HepG2 (cell line): ENCODE results near the gene RMI2. TPM values are rescaled to one million over a fixed set of nuclear protein-coding genes. Genes with fewer than 3 reads are reported as not detected.
A peak's percentile ranks its signal among the peaks of the same experiment; 100 is the strongest.

Experiments used
- ATAC-seq: fragments of 200-7000 bp; cut with Tn5 transposase; 3 replicates; pipeline ENCODE4 v1.9.1; 2020; ENCODE audit warnings: mild to moderate bottlenecking, moderate library complexity
- BruUV-seq: library from RNA; stranded (reverse); fragments of 400-500 nt; replicated peaks from 2 replicates; lab custom pipeline; 2021; lab: Mats Ljungman, UMichigan
- CTCF ChIA-PET: fragments of 300-600 bp; formaldehyde crosslinking; extraction: SDS; loops from one replicate; lab custom pipeline; 2021; ENCODE audit warnings: low total read pairs, inconsistent platforms, low intra/inter-chr PET ratio; lab: Yijun Ruan, JAX
- POLR2A ChIA-PET: fragments of 350-600 bp; sonication (Branson Sonifier 250); formaldehyde crosslinking; loops from one replicate; lab custom pipeline; 2020; ENCODE audit warnings: antibody characterized with exemption, inconsistent platforms; lab: Yijun Ruan, JAX
- DNase-seq: peaks from one replicate; pipeline ENCODE4 v3.0.0-alpha.2; 2015; ENCODE audit warnings: low spot score
- FAIRE-seq: peaks from 3 replicates; lab custom pipeline; 2011; peaks lifted over from hg19 to GRCh38; lab: Jason Lieb, UNC
- H2AFZ ChIP-seq: one replicate; pipeline ENCODE4 v1.6.1; 2011; ENCODE audit warnings: low read length, inconsistent platforms
- H3K27ac ChIP-seq: fragments of 300-600 bp; 3 replicates; pipeline ENCODE4 v1.8.0; 2011; ENCODE audit warnings: mixed run types, mild to moderate bottlenecking, mixed read lengths, low read length, inconsistent platforms; ENCODE audit not compliant: insufficient read depth; ENCODE audit errors: extremely low read length
- H3K27me3 ChIP-seq, 2 experiments: fragments of 200-600 bp in 1 of 2; 2 replicates in 1 of 2; 3 replicates in 1 of 2; pipeline versions ENCODE4 v1.6.0 to v1.8.0; 2011; ENCODE audit warnings: low read length in 2 of 2, mild to moderate bottlenecking in 2 of 2, moderate library complexity in 2 of 2, inconsistent platforms in 1 of 2; ENCODE audit not compliant: insufficient read depth in 2 of 2, control insufficient read depth in 1 of 2
- H3K36me3 ChIP-seq, 2 experiments: fragments of 200-600 bp in 1 of 2; replicated peaks in 1 of 2; 2 replicates in 1 of 2; 3 replicates in 1 of 2; pipeline versions ENCODE4 v1.5.1 to v1.8.0; 2011; ENCODE audit warnings: low read length in 2 of 2, inconsistent platforms in 1 of 2; ENCODE audit not compliant: insufficient read depth in 2 of 2, control insufficient read depth in 1 of 2
- H3K4me1 ChIP-seq: 2 replicates; pipeline ENCODE4 v1.5.1; 2012; ENCODE audit warnings: low read length, inconsistent platforms; ENCODE audit not compliant: insufficient read depth
- H3K4me2 ChIP-seq: 2 replicates; pipeline ENCODE4 v1.6.0; 2011; ENCODE audit warnings: low read depth, low read length, inconsistent platforms
- H3K4me3 ChIP-seq, 3 experiments: fragments of 200-600 bp in 1 of 3; sonication (generic), shearing (Covaris generic) in 1 of 3; replicated peaks in 1 of 3; 2 replicates each; pipeline ENCODE4 v1.5.1; 2011 to 2016; ENCODE audit warnings: low read length in 3 of 3, inconsistent platforms in 2 of 3, low read depth in 2 of 3, mild to moderate bottlenecking in 2 of 3, control low read depth in 1 of 3, mixed read lengths in 1 of 3; ENCODE audit not compliant: insufficient read depth in 1 of 3
- H3K79me2 ChIP-seq: one replicate; pipeline ENCODE4 v1.6.1; 2011; ENCODE audit warnings: low read length, inconsistent platforms; ENCODE audit not compliant: insufficient read depth
- H3K9ac ChIP-seq: 2 replicates; pipeline ENCODE4 v1.6.0; 2011; ENCODE audit warnings: mild to moderate bottlenecking, low read depth, low read length, inconsistent platforms; ENCODE audit not compliant: insufficient read depth
- H3K9me3 ChIP-seq: 2 replicates; pipeline ENCODE4 v1.5.1; 2012; ENCODE audit warnings: mild to moderate bottlenecking, low read length
- H4K20me1 ChIP-seq: 2 replicates; pipeline ENCODE4 v1.6.0; 2011; ENCODE audit warnings: inconsistent platforms, mild to moderate bottlenecking, low read length, moderate library complexity; ENCODE audit not compliant: insufficient read depth
- HMG20B ChIP-seq: conservative IDR thresholded peaks from 2 replicates; pipeline ENCODE4 v1.6.1; 2016; ENCODE audit warnings: missing genetic modification reagents, missing compliant biosample characterization
- KLF11 ChIP-seq: IDR thresholded peaks from 2 replicates; pipeline ENCODE4 v1.6.1; 2016; ENCODE audit warnings: missing compliant biosample characterization
- MYNN ChIP-seq: sonication (generic); formaldehyde crosslinking; IDR thresholded peaks from 2 replicates; pipeline ENCODE4 v1.4.0; 2020; ENCODE audit warnings: mild to moderate bottlenecking, low read depth, missing genetic modification reagents
- PCBP1 ChIP-seq: fragments of 200-400 bp; formaldehyde crosslinking; IDR thresholded peaks from 2 replicates; pipeline ENCODE4 v1.6.1; 2017; ENCODE audit warnings: mild to moderate bottlenecking, low read depth, low read length, borderline replicate concordance
- RBM22 ChIP-seq: fragments of 200-400 bp; formaldehyde crosslinking; optimal IDR thresholded peaks from 2 replicates; pipeline ENCODE3; 2017; ENCODE audit warnings: mild to moderate bottlenecking, low read length, moderate library complexity
- SAP130 ChIP-seq: IDR thresholded peaks from 2 replicates; pipeline ENCODE4 v1.6.1; 2016; ENCODE audit warnings: low read depth
- TGIF2 ChIP-seq: IDR thresholded peaks from 2 replicates; pipeline ENCODE4 v1.6.1; 2016; ENCODE audit warnings: control low read depth, missing compliant biosample characterization
- XRCC5 ChIP-seq: fragments of 200-400 bp; formaldehyde crosslinking; optimal IDR thresholded peaks from 2 replicates; pipeline ENCODE3; 2017; ENCODE audit warnings: mild to moderate bottlenecking, low read length
- YY1 ChIP-seq: IDR thresholded peaks from 2 replicates; pipeline ENCODE4 v1.6.1; 2011; ENCODE audit warnings: low read length, low read depth, moderate library complexity, mild to moderate bottlenecking; ENCODE audit not compliant: insufficient read depth, insufficient replicate concordance
- ZFP41 ChIP-seq: sonication (generic); formaldehyde crosslinking; IDR thresholded peaks from 2 replicates; pipeline ENCODE4 v1.4.0; 2020; ENCODE audit warnings: mild to moderate bottlenecking, missing genetic modification reagents, borderline replicate concordance
- ZMYM3 ChIP-seq: sonication (generic); formaldehyde crosslinking; IDR thresholded peaks from 2 replicates; pipeline ENCODE4 v1.5.1; 2020; ENCODE audit warnings: mild to moderate bottlenecking, missing genetic modification reagents
- ZNF121 ChIP-seq: sonication (generic); formaldehyde crosslinking; IDR thresholded peaks from 2 replicates; pipeline ENCODE4 v1.5.0; 2020; ENCODE audit warnings: mild to moderate bottlenecking, missing genetic modification reagents
- ZNF747 ChIP-seq: sonication (generic); formaldehyde crosslinking; IDR thresholded peaks from 2 replicates; pipeline ENCODE4 v1.8.1; 2023; ENCODE audit warnings: missing genetic modification reagents, mild to moderate bottlenecking, borderline replicate concordance
- ZNF839 ChIP-seq: sonication (generic); formaldehyde crosslinking; IDR thresholded peaks from 2 replicates; pipeline ENCODE4 v1.4.0; 2020; ENCODE audit warnings: missing genetic modification reagents, mild to moderate bottlenecking, borderline replicate concordance
- WGBS: methylation state at CpG from one replicate; pipeline ENCODE4 v1.1.6; 2017; ENCODE audit warnings: low lambda C conversion rate; 5-methylcytosine and 5-hydroxymethylcytosine counted together
- in situ Hi-C: cut with HindIII; loops from 2 replicates; pipeline ENCODE4 v1.10.0; 2017; ENCODE audit warnings: low pct_unique_long_range_greater_than_20kb; ENCODE audit not compliant: extremely low pct_ligation_motif_present
- intact Hi-C: fragments of 100-400 bp; cut with micrococcal nuclease; formaldehyde crosslinking; loops from one replicate; pipeline ENCODE4 v1.10.0; 2022; ENCODE audit not compliant: unreplicated experiment
- polyA plus RNA-seq, 8 experiments: library from polyadenylated mRNA; depleted of rRNA in 3 of 8; stranded (reverse) in 7 of 8; unstranded in 1 of 8; fragments of >200 nt; fragmentation: Illumina TruSeq in 4 of 8; extraction: Trizol in 4 of 8; gene quantifications; 2 replicates each; pipeline versions ENCODE4 v1.2.1 to v1.2.3, GENCODE V29; 2011 to 2016; ENCODE audit warnings: low read depth in 4 of 8, missing spikeins in 1 of 8, mixed read lengths in 1 of 8; ENCODE audit not compliant: insufficient read depth in 1 of 8
- total RNA-seq, 5 experiments: library from RNA; depleted of rRNA; stranded (reverse); fragments of >200 nt; fragmentation: Illumina TruSeq; extraction: Trizol; gene quantifications; 2 replicates each; pipeline ENCODE4 v1.2.3, GENCODE V29; 2016; ENCODE audit warnings: low read depth in 1 of 5
- TF ChIP-seq, protein P1 (sequence below): sonication (generic); formaldehyde crosslinking; IDR thresholded peaks from 2 replicates; pipeline ENCODE4 v1.5.1; 2020; ENCODE audit warnings: mild to moderate bottlenecking, moderate library complexity, missing genetic modification reagents
- TF ChIP-seq, protein P2 (sequence below): sonication (generic); formaldehyde crosslinking; IDR thresholded peaks from 2 replicates; pipeline ENCODE4 v1.5.0; 2020; ENCODE audit warnings: mild to moderate bottlenecking, missing genetic modification reagents, borderline replicate concordance
- TF ChIP-seq, protein P3 (sequence below), 2 experiments: sonication (generic) in 1 of 2; formaldehyde crosslinking in 1 of 2; IDR thresholded peaks; 2 replicates each; pipeline versions ENCODE4 v1.5.1 to v1.6.1; 2011 to 2020; ENCODE audit warnings: borderline replicate concordance in 1 of 2, low read depth in 1 of 2, low read length in 1 of 2, mild to moderate bottlenecking in 1 of 2, missing genetic modification reagents in 1 of 2, moderate library complexity in 1 of 2

RMI2 gene
- total and polyA plus RNA-seq, 2 of the 13 experiments (the other 11 are each of a cell fraction or from before 2014, with no cell fraction given): 24.5 to 55.7 TPM

DNA sequence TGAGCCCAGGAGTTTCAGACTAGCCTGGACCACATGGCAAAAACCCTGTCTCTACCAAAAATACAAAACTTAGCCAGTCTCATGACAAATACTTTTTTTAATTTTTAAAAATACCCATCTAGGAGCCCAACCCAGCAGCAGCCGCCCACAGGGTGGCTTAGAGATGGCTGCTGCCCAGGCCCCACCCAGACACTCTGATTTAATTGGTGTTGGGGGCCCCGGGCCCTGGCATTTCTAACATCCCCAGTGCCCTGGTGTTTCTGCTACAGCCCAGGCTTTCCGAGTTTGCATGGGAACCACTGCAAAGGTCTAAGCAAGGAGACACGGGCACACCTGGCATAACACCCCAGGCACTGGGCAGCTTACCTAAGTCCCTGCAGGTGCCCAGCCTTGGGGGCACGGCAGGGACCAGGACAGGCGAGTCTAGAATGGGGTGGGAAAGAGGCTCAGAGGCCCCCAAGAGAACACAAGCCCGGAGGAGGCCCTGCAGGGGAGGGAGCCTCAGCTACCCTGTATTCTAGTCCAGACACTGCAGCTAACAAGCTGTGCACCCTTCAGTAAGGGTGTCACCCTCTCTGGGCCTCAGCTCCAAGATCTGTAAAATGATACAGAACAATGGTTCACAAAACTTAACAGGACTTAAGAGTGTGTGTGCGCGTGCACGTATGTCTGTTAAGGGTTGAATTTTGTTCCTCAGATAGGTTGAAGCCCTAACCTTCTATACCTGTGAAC lies 48.8 kb downstream of the RMI2 start (continued):
- TF ChIP-seq ZNF121 (CRISPR knock-in tag) (no peak), YY1 (no peak), ZMYM3 (peak; percentile 67; the same call in 1 of the 2 replicates), SAP130 (CRISPR knock-in tag) (no peak), PCBP1 (no peak), XRCC5 (no peak), ZFP41 (CRISPR knock-in tag) (no peak), MYNN (CRISPR knock-in tag) (no peak), KLF11 (CRISPR knock-in tag) (no peak), HMG20B (no peak), ZNF747 (CRISPR knock-in tag) (no peak)
- TF ChIP-seq, protein P1, sequence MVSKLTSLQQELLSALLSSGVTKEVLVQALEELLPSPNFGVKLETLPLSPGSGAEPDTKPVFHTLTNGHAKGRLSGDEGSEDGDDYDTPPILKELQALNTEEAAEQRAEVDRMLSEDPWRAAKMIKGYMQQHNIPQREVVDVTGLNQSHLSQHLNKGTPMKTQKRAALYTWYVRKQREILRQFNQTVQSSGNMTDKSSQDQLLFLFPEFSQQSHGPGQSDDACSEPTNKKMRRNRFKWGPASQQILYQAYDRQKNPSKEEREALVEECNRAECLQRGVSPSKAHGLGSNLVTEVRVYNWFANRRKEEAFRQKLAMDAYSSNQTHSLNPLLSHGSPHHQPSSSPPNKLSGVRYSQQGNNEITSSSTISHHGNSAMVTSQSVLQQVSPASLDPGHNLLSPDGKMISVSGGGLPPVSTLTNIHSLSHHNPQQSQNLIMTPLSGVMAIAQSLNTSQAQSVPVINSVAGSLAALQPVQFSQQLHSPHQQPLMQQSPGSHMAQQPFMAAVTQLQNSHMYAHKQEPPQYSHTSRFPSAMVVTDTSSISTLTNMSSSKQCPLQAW (CRISPR knock-in tag): no peak

DNA sequence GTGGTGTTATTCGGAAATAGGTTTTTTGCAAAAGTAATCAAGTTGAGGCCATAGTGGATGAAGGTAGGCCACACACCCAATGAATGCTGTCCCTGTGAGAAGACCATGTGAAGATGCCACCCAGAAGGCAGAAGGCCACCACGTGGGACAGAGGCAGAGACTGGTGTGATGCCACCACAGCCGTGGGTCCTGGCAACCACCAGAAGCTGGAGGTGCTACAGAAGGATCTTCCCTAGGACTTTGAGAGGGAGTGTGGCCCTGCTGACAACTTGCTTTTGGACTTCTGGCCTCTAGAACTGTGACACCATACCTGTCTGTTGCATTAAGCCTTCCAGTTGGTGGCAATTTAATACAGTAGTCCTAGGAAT lies 49.3 kb downstream of the RMI2 start:
- 31% methylated on average over 3 of the region's 3 CpGs for WGBS
- no peak for ATAC-seq
- CTCF ChIA-PET: no interaction called here
- TF ChIP-seq TGIF2 (CRISPR knock-in tag) (0 out of 2 replicates have a peak, but pooled peaks have one; percentile 18), ZNF839 (CRISPR knock-in tag) (no peak), RBM22 (no peak)
- TF ChIP-seq, protein P2, sequence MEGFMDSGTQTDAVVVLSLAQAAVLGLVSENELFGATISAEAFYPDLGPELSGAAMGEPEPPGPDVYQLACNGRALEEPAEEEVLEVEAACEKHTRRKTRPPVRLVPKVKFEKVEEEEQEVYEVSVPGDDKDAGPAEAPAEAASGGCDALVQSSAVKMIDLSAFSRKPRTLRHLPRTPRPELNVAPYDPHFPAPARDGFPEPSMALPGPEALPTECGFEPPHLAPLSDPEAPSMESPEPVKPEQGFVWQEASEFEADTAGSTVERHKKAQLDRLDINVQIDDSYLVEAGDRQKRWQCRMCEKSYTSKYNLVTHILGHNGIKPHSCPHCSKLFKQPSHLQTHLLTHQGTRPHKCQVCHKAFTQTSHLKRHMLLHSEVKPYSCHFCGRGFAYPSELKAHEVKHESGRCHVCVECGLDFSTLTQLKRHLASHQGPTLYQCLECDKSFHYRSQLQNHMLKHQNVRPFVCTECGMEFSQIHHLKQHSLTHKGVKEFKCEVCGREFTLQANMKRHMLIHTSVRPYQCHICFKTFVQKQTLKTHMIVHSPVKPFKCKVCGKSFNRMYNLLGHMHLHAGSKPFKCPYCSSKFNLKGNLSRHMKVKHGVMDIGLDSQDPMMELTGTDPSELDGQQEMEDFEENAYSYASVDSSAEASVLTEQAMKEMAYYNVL: 0 out of 2 replicates have a peak, but pooled peaks have one; percentile 10
- TF ChIP-seq, protein P3, sequence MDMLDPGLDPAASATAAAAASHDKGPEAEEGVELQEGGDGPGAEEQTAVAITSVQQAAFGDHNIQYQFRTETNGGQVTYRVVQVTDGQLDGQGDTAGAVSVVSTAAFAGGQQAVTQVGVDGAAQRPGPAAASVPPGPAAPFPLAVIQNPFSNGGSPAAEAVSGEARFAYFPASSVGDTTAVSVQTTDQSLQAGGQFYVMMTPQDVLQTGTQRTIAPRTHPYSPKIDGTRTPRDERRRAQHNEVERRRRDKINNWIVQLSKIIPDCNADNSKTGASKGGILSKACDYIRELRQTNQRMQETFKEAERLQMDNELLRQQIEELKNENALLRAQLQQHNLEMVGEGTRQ (IDR thresholded peaks at IDR 0.05; ENCODE audit: low read depth, low read length): 0 out of 2 replicates have a peak, but pooled peaks have one; percentile 2
- TF ChIP-seq, protein P3 (CRISPR knock-in tag; IDR thresholded peaks at IDR 0.05; ENCODE audit: borderline replicate concordance): no peak

More for the DNA sequence above, 49.3 kb downstream of the RMI2 start:
- DNase-seq (no peak), FAIRE-seq (no peak)
- H2AFZ ChIP-seq: no peak overlapping the region
- peaks cover 42% of the 10 kb centered on the region for H3K4me1 ChIP-seq
- in situ Hi-C loops: loop anchor here (10.0 kb wide), 1 partner anchor 320 kb away; no protein-coding TSS in a partner anchor
- H3K9me3 ChIP-seq: no peaks in the 10 kb centered on the region
- no peak overlapping the region for H3K9ac ChIP-seq
- no peaks in the 10 kb centered on the region for H4K20me1 ChIP-seq
- no peak overlapping the region for H3K27ac ChIP-seq
- no peak overlapping the region for H3K4me3 ChIP-seq
- no peak overlapping the region for H3K4me2 ChIP-seq
- BruUV-seq: no TSS peak
- no peaks in the 10 kb centered on the region for H3K36me3 ChIP-seq
- H3K27me3 ChIP-seq: peaks cover 45 to 76% of the 10 kb centered on the region in 2 experiments
- intact Hi-C loops: no loop called here
- POLR2A ChIA-PET: interaction anchor here (1.0 to 2.2 kb wide), 2 partner anchors 11 to 23 kb away, joined by 4 to 7 read pairs; no protein-coding TSS in a partner anchor
- H3K79me2 ChIP-seq: no peaks in the 10 kb centered on the region
